ENCODE measurements around the gene FAM107B. TPM values are rescaled to one million over a fixed set of nuclear protein-coding genes. Genes with fewer than 3 reads are reported as not detected.

The FAM107B gene
- total and polyA plus RNA-seq, 2 donors (not counting 3 experiments of a cell fraction or from before 2014, with no cell fraction given), result 39.2 to 176 TPM

GRCh38 chr10:14489522-14490177 is 285.0 kb downstream of the FAM107B start:
- Histone ChIP-seq H3K27ac (ENCODE audit: insufficient read depth, low read depth, low read length) (no peak overlapping the region), H4K20me1 (replicated peaks; ENCODE audit: control insufficient read depth, extremely low read depth, insufficient read depth, low read length) (no peaks in the 10 kb centered on the region), H3K9me1 (replicated peaks; ENCODE audit: control insufficient read depth, extremely low read depth, insufficient read depth, low read length) (no peaks in the 10 kb centered on the region), H3K9me3 (replicated peaks; ENCODE audit: control insufficient read depth, insufficient read depth, low read length) (no peaks in the 10 kb centered on the region), H2AFZ (ENCODE audit: low read depth, low read length) (no peak overlapping the region), H3K4me1 (ENCODE audit: control insufficient read depth, extremely low read depth, insufficient read depth, low read length) (peaks cover 4% of the 10 kb centered on the region), H3K79me2 (ENCODE audit: control insufficient read depth, insufficient read depth, low read length) (no peaks in the 10 kb centered on the region), H3K36me3 (ENCODE audit: control insufficient read depth in 2 of 2, extremely low read depth in 1 of 2, insufficient read depth in 2 of 2, low read length in 2 of 2) (no peaks in the 10 kb centered on the region), H3K4me2 (ENCODE audit: insufficient read depth, low read length) (no peak overlapping the region), H3K4me3 (replicated peaks in 1 of 3; ENCODE audit: insufficient read depth in 1 of 3, low read depth in 1 of 3, low read length in 3 of 3) (no peak overlapping the region), H3K9ac (replicated peaks; ENCODE audit: extremely low read depth, insufficient read depth, low read length) (no peak overlapping the region), H3K27me3 (ENCODE audit: control insufficient read depth in 2 of 2, insufficient read depth in 2 of 2, low read length in 2 of 2) (peaks cover 6 to 25% of the 10 kb centered on the region in 2 experiments)
- BruUV-seq (replicated peaks), result no TSS peak
- TF ChIP-seq POLR2AphosphoS5 (IDR thresholded peaks at IDR 0.05; ENCODE audit: insufficient read depth, low read depth, low read length) (no peak), POLR2A (IDR thresholded peaks at IDR 0.05; ENCODE audit: low read depth, low read length) (no peak), MYC (IDR thresholded peaks at IDR 0.05; ENCODE audit: low read depth, low read length) (no peak), MAX (IDR thresholded peaks at IDR 0.05; ENCODE audit: insufficient read depth, insufficient read length) (no peak), EZH2 (IDR thresholded peaks at IDR 0.05; ENCODE audit: borderline replicate concordance, low read depth, low read length, severe bottlenecking) (no peak), CTCF (IDR thresholded peaks at IDR 0.05; ENCODE audit: extremely low read depth in 1 of 2, insufficient read depth in 1 of 2, low read depth in 1 of 2, low read length in 2 of 2) (no peak), GATA2 (IDR thresholded peaks at IDR 0.05; ENCODE audit: insufficient read depth, insufficient read length, low read depth, low read length) (no peak), JUN (IDR thresholded peaks at IDR 0.05; ENCODE audit: borderline replicate concordance, insufficient read depth, insufficient read length, low read depth) (no peak), FOS (IDR thresholded peaks at IDR 0.05; ENCODE audit: borderline replicate concordance, insufficient read depth, low read length) (no peak)
- no peak for DNase-seq (ENCODE audit: low read depth, low spot score)
- CTCF ChIA-PET, result interaction anchor here (1.5 to 3.1 kb wide), 2 partner anchors 293 to 303 kb away, joined by 3 to 11 read pairs; no protein-coding TSS in a partner anchor
- FAIRE-seq, result no peak
- intact Hi-C loops (cut with micrococcal nuclease) (loop anchor here (10.0 kb wide), 1 partner anchor 595 kb away; the partner anchor contains the start of gene ACBD7), dilution Hi-C loops (cut with MboI; ENCODE audit: extremely low pct_ligation_motif_present, low sequenced_read_pairs) (no loop called here)
- POLR2A ChIA-PET, result interaction anchor here (0.7 kb wide), 1 partner anchor 1835 kb away, joined by 8 read pairs; no protein-coding TSS in a partner anchor

All from endothelial cell of umbilical vein (primary cell).